ENCODE measurements around the gene TMEM121B. TPM values are rescaled to one million over a fixed set of nuclear protein-coding genes. Genes with fewer than 3 reads are reported as not detected.

TMEM121B gene
- not detected in 2 replicates for total RNA-seq (2016; rRNA removed; fragmentation: Illumina TruSeq; extraction: Trizol)
- total RNA-seq (2016; cell fraction: cytosol; rRNA removed; fragmentation: Illumina TruSeq; extraction: Trizol; ENCODE audit: low read depth): not detected in 2 replicates
- total RNA-seq (2016; cell fraction: insoluble cytoplasmic fraction; rRNA removed; fragmentation: Illumina TruSeq; extraction: Trizol): not detected in 2 replicates
- total RNA-seq (2016; cell fraction: membrane; rRNA removed; fragmentation: Illumina TruSeq; extraction: Trizol): not detected in 2 replicates
- total RNA-seq (2016; cell fraction: nucleus; rRNA removed; fragmentation: Illumina TruSeq; extraction: Trizol): not detected in 2 replicates
- polyA plus RNA-seq (2011; rRNA removed): not detected in 2 replicates
- polyA plus RNA-seq (2011; cell fraction: cytosol; rRNA removed): 0.01 TPM in 1 of 2 replicates, not detected in the other
- not detected in 2 replicates for polyA plus RNA-seq (2011; cell fraction: nucleus; rRNA removed)
- polyA plus RNA-seq (2012): not detected in 2 replicates
- polyA plus RNA-seq (2016; cell fraction: cytosol; fragmentation: Illumina TruSeq; extraction: Trizol; ENCODE audit: low read depth): not detected in 2 replicates
- not detected in 2 replicates for polyA plus RNA-seq (2016; cell fraction: insoluble cytoplasmic fraction; fragmentation: Illumina TruSeq; extraction: Trizol; ENCODE audit: low read depth)
- polyA plus RNA-seq (2016; cell fraction: membrane; fragmentation: Illumina TruSeq; extraction: Trizol; ENCODE audit: low read depth): not detected in 2 replicates
- not detected in 2 replicates for polyA plus RNA-seq (2016; cell fraction: nucleus; fragmentation: Illumina TruSeq; extraction: Trizol; ENCODE audit: insufficient read depth, low read depth)
- not detected in 2 replicates for polyA minus RNA-seq (2011; rRNA and poly(A)+ RNA removed; ENCODE audit: low replicate concordance)
- polyA minus RNA-seq (2011; cell fraction: cytosol; rRNA and poly(A)+ RNA removed): not detected in 2 replicates
- not detected in 2 replicates for polyA minus RNA-seq (2011; cell fraction: nucleus; rRNA and poly(A)+ RNA removed)
- not detected for Bru-seq, nascent RNA
- BruChase-seq, experiment 1, labeled RNA remaining after a 6-hour chase: not detected
- BruChase-seq, experiment 2, labeled RNA remaining after a 2-hour chase: percentile 12 among the genes with signal in this experiment
- long read RNA-seq, experiment 1: 0 reads
- long read RNA-seq, experiment 2: 0 reads

GRCh38 chr22:17121233-17122195 lies at the start of gene TMEM121B:
TMEM121B (minus strand) TSS chr22:17121360; CDS start chr22:17121127, 233 bp downstream.
- TF ChIP-seq PRDM15 (CRISPR knock-in tag; IDR thresholded peaks at IDR 0.05) (peak; percentile 87), ZNF446 (CRISPR knock-in tag; IDR thresholded peaks at IDR 0.05) (no peak), EZH2 (conservative IDR thresholded peaks at IDR 0.05; ENCODE audit: low read depth, low read length) (0 out of 2 replicates have a peak, but pooled peaks have one; percentile 36), HINFP (CRISPR knock-in tag; IDR thresholded peaks at IDR 0.05; ENCODE audit: low read depth) (peak; percentile 96)
- H2AFZ ChIP-seq (ENCODE audit: low read length): no peak within 1 kb of the TSS
- peaks cover 7 to 17% of the 10 kb centered on the region in 2 experiments; a peak in 4 of 5 replicates for H3K27me3 ChIP-seq (ENCODE audit: control insufficient read depth in 1 of 2, insufficient read depth in 2 of 2, low read length in 2 of 2)
- ATAC-seq: peak; percentile 56
- no peak within 1 kb of the TSS for H3K9ac ChIP-seq (ENCODE audit: insufficient read depth, low read depth, low read length)
- DNase-seq (ENCODE audit: low spot score): no peak
- H3K27ac ChIP-seq (ENCODE audit: extremely low read length, insufficient read depth, low read length): no peak within 1 kb of the TSS
- no peaks in the 10 kb centered on the region for H3K4me1 ChIP-seq (ENCODE audit: insufficient read depth, low read length)
- H4K20me1 ChIP-seq (ENCODE audit: insufficient read depth, low read length): no peaks in the 10 kb centered on the region
- no peaks in the 10 kb centered on the region for H3K9me3 ChIP-seq (ENCODE audit: low read length)
- H3K4me2 ChIP-seq (ENCODE audit: low read depth, low read length): peak within 1 kb of the TSS; percentile 36; the same call in 1 of the 2 replicates
- no peaks in the 10 kb centered on the region for H3K36me3 ChIP-seq (replicated peaks in 1 of 2; ENCODE audit: control insufficient read depth in 1 of 2, insufficient read depth in 2 of 2, low read length in 2 of 2)
- no peaks in the 10 kb centered on the region for H3K79me2 ChIP-seq (ENCODE audit: insufficient read depth, low read length)
- WGBS (ENCODE audit: low lambda C conversion rate): 12% methylated on average over 47 of the region's 69 CpGs
- FAIRE-seq: no peak
- BruUV-seq (replicated peaks): no TSS peak
- in situ Hi-C loops (cut with HindIII; ENCODE audit: extremely low pct_ligation_motif_present, low pct_unique_long_range_greater_than_20kb) (no loop called here), intact Hi-C loops (cut with micrococcal nuclease; ENCODE audit: unreplicated experiment) (no loop called here)
- H3K4me3 ChIP-seq (replicated peaks in 1 of 3; ENCODE audit: insufficient read depth in 1 of 3, low read depth in 2 of 3, low read length in 3 of 3): peak within 1 kb of the TSS in 2 of 3 experiments; percentile 13 to 40; a peak in 3 of 6 replicates
- CTCF ChIA-PET (ENCODE audit: low intra/inter-chr PET ratio, low total read pairs): no interaction called here
- POLR2A ChIA-PET: no interaction called here
